ENCODE data around the gene DLX3. TPM values are rescaled to one million over a fixed set of nuclear protein-coding genes. Genes with fewer than 3 reads are reported as not detected.

DLX3 gene
- total RNA-seq, 1 donor from 2014 or later, result 0.04 TPM

DNA sequence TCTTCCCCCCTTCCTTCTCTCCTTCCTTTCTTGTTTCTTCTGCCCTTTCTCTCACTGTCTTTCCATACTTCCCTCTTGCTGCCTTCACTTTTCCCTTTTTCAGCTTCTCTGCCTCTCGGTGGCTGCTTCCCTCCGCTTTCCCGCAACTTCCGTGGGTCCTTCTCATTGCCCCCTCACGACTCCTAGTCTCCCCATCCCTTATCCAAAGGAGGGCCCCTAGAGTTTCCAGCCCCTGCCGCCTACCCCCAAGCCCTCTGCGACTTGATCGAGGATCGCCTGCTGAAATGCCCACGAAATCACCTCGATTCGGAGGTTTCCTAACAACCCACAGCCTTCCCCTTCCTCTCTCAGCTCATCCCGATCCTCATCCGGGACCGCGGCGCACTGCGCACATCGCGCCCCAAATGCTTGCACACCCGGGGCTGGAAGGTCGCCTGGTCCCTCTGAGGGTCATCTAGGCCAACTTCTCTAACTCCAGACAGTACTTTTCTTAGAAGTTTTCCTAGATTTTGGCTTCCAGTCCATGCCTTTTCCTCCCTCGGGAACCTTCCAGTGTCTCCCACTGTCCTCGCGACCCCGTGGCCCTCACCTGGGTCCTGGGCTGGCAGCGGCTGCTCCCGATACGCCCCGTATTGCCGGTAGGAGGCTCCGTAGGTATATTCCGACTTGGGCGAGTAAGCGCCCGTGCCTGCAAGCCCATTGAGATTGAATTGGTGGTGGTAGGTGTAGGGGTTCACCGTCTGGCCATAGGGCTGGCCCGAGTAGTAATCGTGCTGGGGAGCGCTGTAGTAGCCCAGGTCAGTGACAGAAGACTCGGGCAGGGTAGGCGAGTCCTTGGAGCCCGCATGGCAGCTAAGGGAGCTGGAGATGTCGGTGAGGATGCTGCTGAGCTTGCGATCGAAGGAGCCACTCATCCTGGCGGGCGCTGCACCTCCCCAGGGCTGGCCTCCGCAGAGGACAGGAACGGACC is 654 bp downstream of the DLX3 start:
- H3K27ac ChIP-seq, result no peak overlapping the region
- no peaks in the 10 kb centered on the region for H4K20me1 ChIP-seq (ENCODE audit: low read depth)
- TF ChIP-seq EZH2 (IDR thresholded peaks at IDR 0.05), result peak; percentile 96
- peak; percentile 94 for TF ChIP-seq EZH2phosphoT487 (IDR thresholded peaks at IDR 0.05)
- TF ChIP-seq, protein P1, sequence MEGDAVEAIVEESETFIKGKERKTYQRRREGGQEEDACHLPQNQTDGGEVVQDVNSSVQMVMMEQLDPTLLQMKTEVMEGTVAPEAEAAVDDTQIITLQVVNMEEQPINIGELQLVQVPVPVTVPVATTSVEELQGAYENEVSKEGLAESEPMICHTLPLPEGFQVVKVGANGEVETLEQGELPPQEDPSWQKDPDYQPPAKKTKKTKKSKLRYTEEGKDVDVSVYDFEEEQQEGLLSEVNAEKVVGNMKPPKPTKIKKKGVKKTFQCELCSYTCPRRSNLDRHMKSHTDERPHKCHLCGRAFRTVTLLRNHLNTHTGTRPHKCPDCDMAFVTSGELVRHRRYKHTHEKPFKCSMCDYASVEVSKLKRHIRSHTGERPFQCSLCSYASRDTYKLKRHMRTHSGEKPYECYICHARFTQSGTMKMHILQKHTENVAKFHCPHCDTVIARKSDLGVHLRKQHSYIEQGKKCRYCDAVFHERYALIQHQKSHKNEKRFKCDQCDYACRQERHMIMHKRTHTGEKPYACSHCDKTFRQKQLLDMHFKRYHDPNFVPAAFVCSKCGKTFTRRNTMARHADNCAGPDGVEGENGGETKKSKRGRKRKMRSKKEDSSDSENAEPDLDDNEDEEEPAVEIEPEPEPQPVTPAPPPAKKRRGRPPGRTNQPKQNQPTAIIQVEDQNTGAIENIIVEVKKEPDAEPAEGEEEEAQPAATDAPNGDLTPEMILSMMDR (IDR thresholded peaks at IDR 0.05), result peak; percentile 32
- no peak overlapping the region for H3K9ac ChIP-seq
- no peaks in the 10 kb centered on the region for H3K9me3 ChIP-seq (ENCODE audit: low read depth)
- Mint-ChIP-seq H3K27ac (peak overlapping the region; percentile 16), H3K4me1 (peaks cover 26% of the 10 kb centered on the region), H3K36me3 (no peaks in the 10 kb centered on the region), H3K4me3 (peak overlapping the region; percentile 83), H3K27me3 (ENCODE audit: insufficient read depth, low read depth) (peaks cover 63% of the 10 kb centered on the region), H3K9me3 (no peaks in the 10 kb centered on the region)
- H3K4me3 ChIP-seq, result peak overlapping the region; percentile 56
- H3F3A ChIP-seq (ENCODE audit: low read depth), result peaks cover 38% of the 10 kb centered on the region
- peak overlapping the region; percentile 93 for H3K4me2 ChIP-seq
- H3K36me3 ChIP-seq, result no peaks in the 10 kb centered on the region
- H3K27me3 ChIP-seq, result peaks cover 92% of the 10 kb centered on the region
- peak; percentile 53 for DNase-seq (ENCODE audit: low spot score)
- H3K4me1 ChIP-seq, result peaks cover 14% of the 10 kb centered on the region
- H2AFZ ChIP-seq (replicated peaks), result no peak overlapping the region
- H3K79me2 ChIP-seq (ENCODE audit: low read depth), result no peaks in the 10 kb centered on the region

DNA sequence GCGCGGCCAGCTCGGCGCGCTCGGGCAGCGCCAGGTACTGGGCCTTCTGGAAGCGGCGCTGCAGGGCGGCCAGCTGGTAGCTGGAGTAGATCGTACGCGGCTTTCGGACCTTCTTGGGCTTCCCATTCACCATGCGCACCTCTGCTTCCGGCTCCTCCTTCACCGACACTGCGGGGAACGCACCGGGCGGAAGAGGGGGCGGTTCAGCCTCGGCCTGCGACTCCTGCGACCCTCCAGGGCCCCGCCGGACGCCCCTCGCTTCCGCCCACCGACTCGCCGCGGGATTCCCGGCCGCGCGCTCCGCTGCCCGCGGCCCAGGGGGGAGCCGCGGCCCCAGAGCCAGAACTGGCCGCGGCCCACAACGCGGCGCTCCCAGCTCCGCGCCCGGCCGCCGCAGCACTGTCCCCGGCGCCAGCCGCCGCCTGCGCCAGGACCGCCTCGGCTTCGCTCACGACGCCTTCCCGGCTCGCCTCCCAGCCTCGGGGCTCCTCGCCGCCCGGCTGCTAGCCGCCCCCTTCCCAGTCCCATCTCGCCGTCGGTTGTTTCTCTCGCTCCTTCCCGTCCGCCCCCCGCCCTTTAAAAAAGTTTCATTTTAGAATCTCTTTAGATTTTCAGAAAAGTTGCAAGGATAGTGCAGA is 1.5 kb downstream of the DLX3 start:
- peak; percentile 76 for DNase-seq (ENCODE audit: low spot score)
- no peak overlapping the region for H3K9ac ChIP-seq
- H3K27ac Mint-ChIP-seq, result no peak overlapping the region
- H3K4me1 Mint-ChIP-seq, result peaks cover 26% of the 10 kb centered on the region
- peak overlapping the region; percentile 83 for H3K4me3 Mint-ChIP-seq
- H3K36me3 Mint-ChIP-seq, result no peaks in the 10 kb centered on the region
- H2AFZ ChIP-seq (replicated peaks), result peak overlapping the region; percentile 97
- H3K4me1 ChIP-seq, result peaks cover 14% of the 10 kb centered on the region
- H3K4me3 ChIP-seq, result peak overlapping the region; percentile 56
- H3K9me3 Mint-ChIP-seq, result no peaks in the 10 kb centered on the region
- no peaks in the 10 kb centered on the region for H4K20me1 ChIP-seq (ENCODE audit: low read depth)
- peak overlapping the region; percentile 93 for H3K4me2 ChIP-seq
- H3K36me3 ChIP-seq, result no peaks in the 10 kb centered on the region
- H3K27ac ChIP-seq, result no peak overlapping the region
- no peaks in the 10 kb centered on the region for H3K79me2 ChIP-seq (ENCODE audit: low read depth)
- H3K9me3 ChIP-seq (ENCODE audit: low read depth), result no peaks in the 10 kb centered on the region
- peaks cover 96% of the 10 kb centered on the region for H3K27me3 ChIP-seq
- TF ChIP-seq EZH2 (IDR thresholded peaks at IDR 0.05) (no peak), EZH2phosphoT487 (IDR thresholded peaks at IDR 0.05) (no peak)
- TF ChIP-seq, protein P1 (IDR thresholded peaks at IDR 0.05), result no peak
- H3K27me3 Mint-ChIP-seq (ENCODE audit: insufficient read depth, low read depth), result peaks cover 69% of the 10 kb centered on the region
- H3F3A ChIP-seq (ENCODE audit: low read depth), result peaks cover 38% of the 10 kb centered on the region

DNA sequence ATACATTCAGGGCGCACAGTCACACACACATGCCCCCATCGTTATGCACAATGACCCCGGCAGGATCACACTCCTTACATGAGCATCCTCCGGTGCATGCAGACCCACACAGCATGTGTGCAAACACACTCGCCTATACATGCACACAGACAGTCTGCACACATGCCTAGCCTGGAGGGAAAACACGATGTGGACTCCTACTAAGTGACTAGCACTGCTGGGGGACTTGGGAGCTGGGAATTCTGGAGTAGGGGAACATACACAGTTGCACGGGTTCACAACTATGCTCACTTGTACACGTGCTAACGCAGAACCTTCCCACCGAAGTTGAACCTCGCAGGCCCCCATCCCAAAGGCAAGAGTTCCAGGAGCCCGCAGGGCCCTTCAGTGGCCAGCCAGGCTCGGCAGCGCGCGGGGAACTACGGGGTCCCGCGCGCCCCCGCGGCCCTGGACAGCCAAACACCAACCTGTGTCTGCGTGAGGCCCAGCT is 2.0 kb downstream of the DLX3 start:
- Histone ChIP-seq H3K4me2 (peak overlapping the region; percentile 93), H3F3A (ENCODE audit: low read depth) (peaks cover 43% of the 10 kb centered on the region), H3K9me3 (ENCODE audit: low read depth) (no peaks in the 10 kb centered on the region), H4K20me1 (ENCODE audit: low read depth) (no peaks in the 10 kb centered on the region), H3K27me3 (peaks cover 100% of the 10 kb centered on the region), H3K27ac (no peak overlapping the region), H3K79me2 (ENCODE audit: low read depth) (no peaks in the 10 kb centered on the region), H3K36me3 (no peaks in the 10 kb centered on the region), H3K4me1 (peaks cover 19% of the 10 kb centered on the region), H2AFZ (replicated peaks) (peak overlapping the region; percentile 97), H3K4me3 (peak overlapping the region; percentile 56), H3K9ac (no peak overlapping the region)
- H3K9me3 Mint-ChIP-seq, result no peaks in the 10 kb centered on the region
- peaks cover 73% of the 10 kb centered on the region for H3K27me3 Mint-ChIP-seq (ENCODE audit: insufficient read depth, low read depth)
- H3K4me3 Mint-ChIP-seq, result peak overlapping the region; percentile 80
- H3K27ac Mint-ChIP-seq, result no peak overlapping the region
- peak; percentile 1 for DNase-seq (ENCODE audit: low spot score)
- H3K36me3 Mint-ChIP-seq, result no peaks in the 10 kb centered on the region
- TF ChIP-seq EZH2phosphoT487 (IDR thresholded peaks at IDR 0.05) (no peak), EZH2 (IDR thresholded peaks at IDR 0.05) (no peak)
- TF ChIP-seq, protein P1 (IDR thresholded peaks at IDR 0.05), result no peak
- peaks cover 26% of the 10 kb centered on the region for H3K4me1 Mint-ChIP-seq

Measured in neural progenitor cell (in vitro differentiated cells).